ENCODE results near the gene TSPAN14. TPM values are rescaled to one million over a fixed set of nuclear protein-coding genes. Genes with fewer than 3 reads are reported as not detected.
"Not testable (repeated sequence)": the region's sequence is repeated elsewhere in the genome, so short reads cannot be mapped to it uniquely, and the experiment has no call there.

Gene TSPAN14
- total RNA-seq, 2 donors from 2014 or later = 85.6 TPM

- DNase-seq; intact Hi-C loops (cut with DNase I, micrococcal nuclease); ATAC-seq: not testable (repeated sequence)
Observed at GRCh38 chr10:80543319-80543672, 89.2 kb downstream of the TSPAN14 start.

GRCh38 chr10:80544316-80544953, 90.3 kb downstream of the TSPAN14 start:
- ATAC-seq = no peak
- no peak for DNase-seq
- intact Hi-C loops (cut with DNase I, micrococcal nuclease) = no loop called here

GRCh38 chr10:80545258-80545881, 91.3 kb downstream of the TSPAN14 start:
- DNase-seq (no peak), ATAC-seq (no peak)
- intact Hi-C loops (cut with DNase I, micrococcal nuclease) = no loop called here

- intact Hi-C loops (cut with DNase I, micrococcal nuclease) = no loop called here
Observed at GRCh38 chr10:80552151-80552646, 98.1 kb downstream of the TSPAN14 start.

GRCh38 chr10:80553436-80553835, 99.3 kb downstream of the TSPAN14 start:
- ATAC-seq (no peak), DNase-seq (no peak)
- intact Hi-C loops (cut with DNase I, micrococcal nuclease) = no loop called here

More at GRCh38 chr10:80552151-80552646, 98.1 kb downstream of the TSPAN14 start:
- DNase-seq = peak; percentile 60 to 72
- peak; percentile 89 for ATAC-seq

- intact Hi-C loops (cut with DNase I, micrococcal nuclease) = no loop called here
- no peak for DNase-seq
- no peak for ATAC-seq
Observed at GRCh38 chr10:80554050-80554449, 99.9 kb downstream of the TSPAN14 start.

GRCh38 chr10:80555415-80555814, 101.3 kb downstream of the TSPAN14 start:
- DNase-seq = no peak
- no peak for ATAC-seq
- intact Hi-C loops (cut with DNase I, micrococcal nuclease) = no loop called here

GRCh38 chr10:80561950-80562349, 107.8 kb downstream of the TSPAN14 start:
- ATAC-seq = no peak
- DNase-seq = no peak
- intact Hi-C loops (cut with DNase I, micrococcal nuclease) = no loop called here

GRCh38 chr10:80567292-80567691, 113.2 kb downstream of the TSPAN14 start:
- no peak for ATAC-seq
- intact Hi-C loops (cut with DNase I, micrococcal nuclease) = no loop called here
- DNase-seq = no peak

- no peak for ATAC-seq
- intact Hi-C loops (cut with DNase I, micrococcal nuclease) = no loop called here
Observed at GRCh38 chr10:80569131-80569895, 115.2 kb downstream of the TSPAN14 start.

GRCh38 chr10:80571352-80571751, 117.2 kb downstream of the TSPAN14 start:
- DNase-seq (no peak), ATAC-seq (no peak)
- intact Hi-C loops (cut with DNase I, micrococcal nuclease) = no loop called here

More at GRCh38 chr10:80569131-80569895, 115.2 kb downstream of the TSPAN14 start:
- DNase-seq = no peak

- ATAC-seq = no peak
- no peak for DNase-seq
- intact Hi-C loops (cut with DNase I, micrococcal nuclease) = no loop called here
Observed at GRCh38 chr10:80579181-80579763, 125.2 kb downstream of the TSPAN14 start.

- no peak for DNase-seq
- intact Hi-C loops (cut with DNase I, micrococcal nuclease) = no loop called here
- no peak for ATAC-seq
Observed at GRCh38 chr10:80579849-80580637, 125.9 kb downstream of the TSPAN14 start.

- ATAC-seq (peak; percentile 41), DNase-seq (no peak)
Observed at GRCh38 chr10:80580638-80581468, 126.7 kb downstream of the TSPAN14 start.

GRCh38 chr10:80581469-80581835, 127.3 kb downstream of the TSPAN14 start:
- intact Hi-C loops (cut with DNase I, micrococcal nuclease) = no loop called here
- peak; percentile 97 for ATAC-seq
- peak; percentile 69 to 78 for DNase-seq

More at GRCh38 chr10:80580638-80581468, 126.7 kb downstream of the TSPAN14 start:
- intact Hi-C loops (cut with DNase I, micrococcal nuclease) = no loop called here

- DNase-seq (no peak), ATAC-seq (no peak)
- intact Hi-C loops (cut with DNase I, micrococcal nuclease) = no loop called here
Observed at GRCh38 chr10:80582286-80582960, 128.3 kb downstream of the TSPAN14 start.
